HepG2 (cell line): ENCODE measurements around the gene RNF150. TPM values are rescaled to one million over a fixed set of nuclear protein-coding genes. Genes with fewer than 3 reads are reported as not detected.

Experiments
- ATAC-seq: fragments of 200-7000 bp; cut with Tn5 transposase; 3 replicates; pipeline ENCODE4 v1.9.1; 2020; ENCODE audit warnings: mild to moderate bottlenecking, moderate library complexity
- BruUV-seq: library from RNA; stranded (reverse); fragments of 400-500 nt; replicated peaks from 2 replicates; lab custom pipeline; 2021; lab: Mats Ljungman, UMichigan
- CTCF ChIA-PET: fragments of 300-600 bp; formaldehyde crosslinking; extraction: SDS; loops from one replicate; lab custom pipeline; 2021; ENCODE audit warnings: low total read pairs, inconsistent platforms, low intra/inter-chr PET ratio; lab: Yijun Ruan, JAX
- POLR2A ChIA-PET: fragments of 350-600 bp; sonication (Branson Sonifier 250); formaldehyde crosslinking; loops from one replicate; lab custom pipeline; 2020; ENCODE audit warnings: antibody characterized with exemption, inconsistent platforms; lab: Yijun Ruan, JAX
- DNase-seq: peaks from one replicate; pipeline ENCODE4 v3.0.0-alpha.2; 2015; ENCODE audit warnings: low spot score
- FAIRE-seq: peaks from 3 replicates; lab custom pipeline; 2011; peaks lifted over from hg19 to GRCh38; lab: Jason Lieb, UNC
- H2AFZ ChIP-seq: one replicate; pipeline ENCODE4 v1.6.1; 2011; ENCODE audit warnings: low read length, inconsistent platforms
- H3K27ac ChIP-seq: fragments of 300-600 bp; 3 replicates; pipeline ENCODE4 v1.8.0; 2011; ENCODE audit warnings: mixed run types, mild to moderate bottlenecking, mixed read lengths, low read length, inconsistent platforms; ENCODE audit not compliant: insufficient read depth; ENCODE audit errors: extremely low read length
- H3K27me3 ChIP-seq, 2 experiments: fragments of 200-600 bp in 1 of 2; 2 replicates in 1 of 2; 3 replicates in 1 of 2; pipeline versions ENCODE4 v1.6.0 to v1.8.0; 2011; ENCODE audit warnings: low read length in 2 of 2, mild to moderate bottlenecking in 2 of 2, moderate library complexity in 2 of 2, inconsistent platforms in 1 of 2; ENCODE audit not compliant: insufficient read depth in 2 of 2, control insufficient read depth in 1 of 2
- H3K36me3 ChIP-seq, 2 experiments: fragments of 200-600 bp in 1 of 2; replicated peaks in 1 of 2; 2 replicates in 1 of 2; 3 replicates in 1 of 2; pipeline versions ENCODE4 v1.5.1 to v1.8.0; 2011; ENCODE audit warnings: low read length in 2 of 2, inconsistent platforms in 1 of 2; ENCODE audit not compliant: insufficient read depth in 2 of 2, control insufficient read depth in 1 of 2
- H3K4me1 ChIP-seq: 2 replicates; pipeline ENCODE4 v1.5.1; 2012; ENCODE audit warnings: low read length, inconsistent platforms; ENCODE audit not compliant: insufficient read depth
- H3K4me2 ChIP-seq: 2 replicates; pipeline ENCODE4 v1.6.0; 2011; ENCODE audit warnings: low read depth, low read length, inconsistent platforms
- H3K4me3 ChIP-seq, 3 experiments: fragments of 200-600 bp in 1 of 3; sonication (generic), shearing (Covaris generic) in 1 of 3; replicated peaks in 1 of 3; 2 replicates each; pipeline ENCODE4 v1.5.1; 2011 to 2016; ENCODE audit warnings: low read length in 3 of 3, inconsistent platforms in 2 of 3, low read depth in 2 of 3, mild to moderate bottlenecking in 2 of 3, control low read depth in 1 of 3, mixed read lengths in 1 of 3; ENCODE audit not compliant: insufficient read depth in 1 of 3
- H3K79me2 ChIP-seq: one replicate; pipeline ENCODE4 v1.6.1; 2011; ENCODE audit warnings: low read length, inconsistent platforms; ENCODE audit not compliant: insufficient read depth
- H3K9ac ChIP-seq: 2 replicates; pipeline ENCODE4 v1.6.0; 2011; ENCODE audit warnings: mild to moderate bottlenecking, low read depth, low read length, inconsistent platforms; ENCODE audit not compliant: insufficient read depth
- H3K9me3 ChIP-seq: 2 replicates; pipeline ENCODE4 v1.5.1; 2012; ENCODE audit warnings: mild to moderate bottlenecking, low read length
- H4K20me1 ChIP-seq: 2 replicates; pipeline ENCODE4 v1.6.0; 2011; ENCODE audit warnings: inconsistent platforms, mild to moderate bottlenecking, low read length, moderate library complexity; ENCODE audit not compliant: insufficient read depth
- ATF7 ChIP-seq, 2 experiments: fragments of 450-650 bp in 1 of 2; sonication (generic) in 1 of 2; formaldehyde crosslinking in 1 of 2; IDR thresholded peaks; 2 replicates each; pipeline versions ENCODE4 v1.4.0 to v1.6.1; 2016 to 2020; ENCODE audit warnings: antibody characterized with exemption in 1 of 2, mild to moderate bottlenecking in 1 of 2, missing genetic modification reagents in 1 of 2
- CCAR2 ChIP-seq: fragments of 200-400 bp; formaldehyde crosslinking; optimal IDR thresholded peaks from 2 replicates; pipeline ENCODE3; 2018; ENCODE audit warnings: low read depth, mild to moderate bottlenecking, low read length, moderate library complexity
- HDAC6 ChIP-seq: fragments of 200-600 bp; sonication (generic); IDR thresholded peaks from 2 replicates; pipeline ENCODE4 v1.7.0; 2017; ENCODE audit warnings: mild to moderate bottlenecking, antibody characterized with exemption, low read length, low read depth
- HOXA5 ChIP-seq: sonication (generic); formaldehyde crosslinking; IDR thresholded peaks from 2 replicates; pipeline ENCODE4 v1.4.0; 2020; ENCODE audit warnings: missing genetic modification reagents
- KDM4B ChIP-seq: sonication (generic); formaldehyde crosslinking; IDR thresholded peaks from 2 replicates; pipeline ENCODE4 v1.4.0; 2020; ENCODE audit warnings: missing genetic modification reagents
- KDM5A ChIP-seq: fragments of 200-600 bp; sonication (generic); IDR thresholded peaks from 2 replicates; pipeline ENCODE4 v1.7.0; 2018; ENCODE audit warnings: antibody characterized with exemption, mild to moderate bottlenecking, low read length, borderline replicate concordance
- KLF9 ChIP-seq: IDR thresholded peaks from 2 replicates; pipeline ENCODE4 v1.6.1; 2016; ENCODE audit warnings: low read depth
- MEIS1 ChIP-seq: sonication (generic); formaldehyde crosslinking; IDR thresholded peaks from 2 replicates; pipeline ENCODE4 v1.9.0; 2021; ENCODE audit warnings: mild to moderate bottlenecking, missing genetic modification reagents, moderate library complexity, borderline replicate concordance
- NFIB ChIP-seq: sonication (generic); formaldehyde crosslinking; IDR thresholded peaks from 2 replicates; pipeline ENCODE4 v1.9.0; 2021; ENCODE audit warnings: missing genetic modification reagents, mild to moderate bottlenecking, borderline replicate concordance
- NR1H2 ChIP-seq: sonication (generic); formaldehyde crosslinking; IDR thresholded peaks from 2 replicates; pipeline ENCODE4 v1.8.1; 2022; ENCODE audit warnings: low read depth, missing genetic modification reagents, borderline replicate concordance
- RCOR2 ChIP-seq: IDR thresholded peaks from 2 replicates; pipeline ENCODE4 v1.6.1; 2016; ENCODE audit warnings: missing biosample characterization, missing genetic modification reagents
- SETDB1 ChIP-seq: sonication (generic); formaldehyde crosslinking; IDR thresholded peaks from 2 replicates; pipeline ENCODE4 v1.5.1; 2020; ENCODE audit warnings: missing genetic modification reagents, mild to moderate bottlenecking, borderline replicate concordance
- SIX1 ChIP-seq: sonication (generic); formaldehyde crosslinking; IDR thresholded peaks from 2 replicates; pipeline ENCODE4 v1.4.0; 2020; ENCODE audit warnings: missing genetic modification reagents, borderline replicate concordance
- SNAPC2 ChIP-seq: sonication (generic); formaldehyde crosslinking; IDR thresholded peaks from 2 replicates; pipeline ENCODE4 v1.8.1; 2022; ENCODE audit warnings: mild to moderate bottlenecking, missing genetic modification reagents
- TRIM24 ChIP-seq: sonication (generic); formaldehyde crosslinking; IDR thresholded peaks from 2 replicates; pipeline ENCODE4 v1.8.0; 2022; ENCODE audit warnings: mild to moderate bottlenecking, missing genetic modification reagents
- ZBTB7B ChIP-seq: sonication (generic); formaldehyde crosslinking; IDR thresholded peaks from 2 replicates; pipeline ENCODE4 v1.4.0; 2020; ENCODE audit warnings: missing genetic modification reagents
- ZBTB8A ChIP-seq: sonication (generic); formaldehyde crosslinking; IDR thresholded peaks from 2 replicates; pipeline ENCODE4 v1.4.0; 2020; ENCODE audit warnings: mild to moderate bottlenecking, low read depth, missing genetic modification reagents, borderline replicate concordance
- ZNF143 ChIP-seq: sonication (generic); formaldehyde crosslinking; IDR thresholded peaks from 2 replicates; pipeline ENCODE4 v1.4.0; 2020; ENCODE audit warnings: missing genetic modification reagents
- ZNF749 ChIP-seq: sonication (generic); formaldehyde crosslinking; IDR thresholded peaks from 2 replicates; pipeline ENCODE4 v1.8.0; 2022; ENCODE audit warnings: mild to moderate bottlenecking, missing genetic modification reagents, moderate library complexity, borderline replicate concordance
- WGBS: methylation state at CpG from one replicate; pipeline ENCODE4 v1.1.6; 2017; ENCODE audit warnings: low lambda C conversion rate; 5-methylcytosine and 5-hydroxymethylcytosine counted together
- in situ Hi-C: cut with HindIII; loops from 2 replicates; pipeline ENCODE4 v1.10.0; 2017; ENCODE audit warnings: low pct_unique_long_range_greater_than_20kb; ENCODE audit not compliant: extremely low pct_ligation_motif_present
- intact Hi-C: fragments of 100-400 bp; cut with micrococcal nuclease; formaldehyde crosslinking; loops from one replicate; pipeline ENCODE4 v1.10.0; 2022; ENCODE audit not compliant: unreplicated experiment
- polyA plus RNA-seq, 8 experiments: library from polyadenylated mRNA; depleted of rRNA in 3 of 8; stranded (reverse) in 7 of 8; unstranded in 1 of 8; fragments of >200 nt; fragmentation: Illumina TruSeq in 4 of 8; extraction: Trizol in 4 of 8; gene quantifications; 2 replicates each; pipeline versions ENCODE4 v1.2.1 to v1.2.3, GENCODE V29; 2011 to 2016; ENCODE audit warnings: low read depth in 4 of 8, missing spikeins in 1 of 8, mixed read lengths in 1 of 8; ENCODE audit not compliant: insufficient read depth in 1 of 8
- total RNA-seq, 5 experiments: library from RNA; depleted of rRNA; stranded (reverse); fragments of >200 nt; fragmentation: Illumina TruSeq; extraction: Trizol; gene quantifications; 2 replicates each; pipeline ENCODE4 v1.2.3, GENCODE V29; 2016; ENCODE audit warnings: low read depth in 1 of 5
- TF ChIP-seq, protein P1 (sequence below), 2 experiments: sonication (generic) in 1 of 2; formaldehyde crosslinking in 1 of 2; IDR thresholded peaks; 2 replicates each; pipeline versions ENCODE4 v1.6.1 to v1.9.0; 2014 to 2022; ENCODE audit warnings: antibody characterized with exemption in 1 of 2, borderline replicate concordance in 1 of 2, inconsistent platforms in 1 of 2, low read depth in 1 of 2, missing genetic modification reagents in 1 of 2

Gene RNF150
- total and polyA plus RNA-seq, 2 of the 13 experiments (the other 11 are each of a cell fraction or from before 2014, with no cell fraction given), result 0.02 to 0.03 TPM

DNA sequence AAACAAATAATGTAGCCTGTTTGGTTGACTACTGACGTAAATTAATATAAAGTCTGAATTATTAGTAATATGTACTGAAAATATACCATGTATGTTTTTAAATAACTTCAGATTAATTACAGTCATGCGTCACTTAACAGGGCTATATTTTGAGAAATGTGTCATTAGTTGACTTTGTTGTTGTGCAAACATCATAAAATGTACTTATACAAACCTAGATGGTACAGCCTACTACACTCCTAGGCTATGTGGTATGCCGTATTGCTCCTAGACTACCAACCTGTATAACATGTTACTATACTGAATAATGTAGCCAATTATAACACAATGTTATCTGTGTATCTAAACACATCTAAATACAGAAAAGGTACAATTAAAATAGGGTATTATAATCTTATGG, 66.6 kb downstream of the RNF150 start (continued):
- TF ChIP-seq KLF9 (CRISPR knock-in tag), result no peak
- TF ChIP-seq CCAR2, result no peak
- TF ChIP-seq HDAC6, result no peak
- TF ChIP-seq NFIB, result no peak
- TF ChIP-seq ZBTB8A (CRISPR knock-in tag), result no peak
- no peak for TF ChIP-seq MEIS1 (CRISPR knock-in tag)
- no peak for TF ChIP-seq ZBTB7B (CRISPR knock-in tag)
- no peak for TF ChIP-seq ATF7 (IDR thresholded peaks at IDR 0.05)
- TF ChIP-seq ATF7 (CRISPR knock-in tag; IDR thresholded peaks at IDR 0.05), result no peak

GRCh38 chr4:141065872-141066271, 67.4 kb downstream of the RNF150 start:
- Histone ChIP-seq H3K36me3 (no peaks in the 10 kb centered on the region), H2AFZ (no peak overlapping the region), H3K9me3 (no peaks in the 10 kb centered on the region), H3K9ac (no peak overlapping the region), H3K27me3 (no peaks in the 10 kb centered on the region), H4K20me1 (no peaks in the 10 kb centered on the region), H3K27ac (no peak overlapping the region), H3K4me1 (no peaks in the 10 kb centered on the region), H3K4me2 (no peak overlapping the region), H3K79me2 (no peaks in the 10 kb centered on the region), H3K4me3 (no peak overlapping the region)
- in situ Hi-C loops (no loop called here), intact Hi-C loops (no loop called here)
- CTCF ChIA-PET, result no interaction called here
- POLR2A ChIA-PET, result no interaction called here
- no TSS peak for BruUV-seq
- FAIRE-seq (no peak), ATAC-seq (no peak), DNase-seq (no peak)
- WGBS, result 7% methylated on average over 3 of the region's 3 CpGs
- TF ChIP-seq KDM4B, result no peak
- TF ChIP-seq HOXA5, result no peak
- TF ChIP-seq SNAPC2 (CRISPR knock-in tag), result no peak
- no peak for TF ChIP-seq SETDB1 (CRISPR knock-in tag)
- TF ChIP-seq SIX1 (CRISPR knock-in tag), result no peak
- TF ChIP-seq, protein P1, sequence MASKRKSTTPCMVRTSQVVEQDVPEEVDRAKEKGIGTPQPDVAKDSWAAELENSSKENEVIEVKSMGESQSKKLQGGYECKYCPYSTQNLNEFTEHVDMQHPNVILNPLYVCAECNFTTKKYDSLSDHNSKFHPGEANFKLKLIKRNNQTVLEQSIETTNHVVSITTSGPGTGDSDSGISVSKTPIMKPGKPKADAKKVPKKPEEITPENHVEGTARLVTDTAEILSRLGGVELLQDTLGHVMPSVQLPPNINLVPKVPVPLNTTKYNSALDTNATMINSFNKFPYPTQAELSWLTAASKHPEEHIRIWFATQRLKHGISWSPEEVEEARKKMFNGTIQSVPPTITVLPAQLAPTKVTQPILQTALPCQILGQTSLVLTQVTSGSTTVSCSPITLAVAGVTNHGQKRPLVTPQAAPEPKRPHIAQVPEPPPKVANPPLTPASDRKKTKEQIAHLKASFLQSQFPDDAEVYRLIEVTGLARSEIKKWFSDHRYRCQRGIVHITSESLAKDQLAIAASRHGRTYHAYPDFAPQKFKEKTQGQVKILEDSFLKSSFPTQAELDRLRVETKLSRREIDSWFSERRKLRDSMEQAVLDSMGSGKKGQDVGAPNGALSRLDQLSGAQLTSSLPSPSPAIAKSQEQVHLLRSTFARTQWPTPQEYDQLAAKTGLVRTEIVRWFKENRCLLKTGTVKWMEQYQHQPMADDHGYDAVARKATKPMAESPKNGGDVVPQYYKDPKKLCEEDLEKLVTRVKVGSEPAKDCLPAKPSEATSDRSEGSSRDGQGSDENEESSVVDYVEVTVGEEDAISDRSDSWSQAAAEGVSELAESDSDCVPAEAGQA (IDR thresholded peaks at IDR 0.05; ENCODE audit: low read depth), result no peak
- TF ChIP-seq, protein P1 (CRISPR knock-in tag; IDR thresholded peaks at IDR 0.05; ENCODE audit: borderline replicate concordance), result no peak
- no peak for TF ChIP-seq ZNF749 (CRISPR knock-in tag)
- no peak for TF ChIP-seq RCOR2
- no peak for TF ChIP-seq TRIM24 (CRISPR knock-in tag)
- no peak for TF ChIP-seq KDM5A
- TF ChIP-seq NR1H2, result no peak
- TF ChIP-seq ZNF143 (CRISPR knock-in tag), result no peak
